Measurements from ENCODE around the gene NHLRC4. TPM values are rescaled to one million over a fixed set of nuclear protein-coding genes. Genes with fewer than 3 reads are reported as not detected.

The NHLRC4 gene
- total RNA-seq, 2 experiments from 2014 or later = 0.45 to 0.55 TPM

- ChIA-PET POLR2A (no interaction called here), CTCF (no interaction called here)
- H3K36me3 ChIP-seq (ENCODE audit: insufficient read depth, low read length) = peaks cover 19% of the 10 kb centered on the region
- H3K4me3 ChIP-seq (ENCODE audit: low read length) = no peak overlapping the region
- no peak for TF ChIP-seq CTCF (IDR thresholded peaks at IDR 0.05)
- Mint-ChIP-seq H3K4me1 (ENCODE audit: low read depth) (no peaks in the 10 kb centered on the region), H3K9me3 (no peaks in the 10 kb centered on the region), H3K27me3 (no peaks in the 10 kb centered on the region), H3K27ac (no peak overlapping the region), H3K36me3 (ENCODE audit: low read depth) (no peaks in the 10 kb centered on the region), H3K4me3 (no peak overlapping the region)
- intact Hi-C loops (cut with DNase I, micrococcal nuclease) = no loop called here
- peaks cover 17% of the 10 kb centered on the region for H3K4me1 ChIP-seq (ENCODE audit: insufficient read depth, low read length)
- peaks cover 0 to 6% of the 10 kb centered on the region in 2 experiments for H3K9me3 ChIP-seq (ENCODE audit: control insufficient read depth in 1 of 2, insufficient read depth in 1 of 2, low read length in 2 of 2)
- H3K27ac ChIP-seq (ENCODE audit: low read depth in 1 of 2, low read length in 2 of 2) = no peak overlapping the region
- no peaks in the 10 kb centered on the region for H3K27me3 ChIP-seq (ENCODE audit: control insufficient read depth in 1 of 2, insufficient read depth in 2 of 2, low read length in 2 of 2)
- DNase-seq (no peak), ATAC-seq (ENCODE audit: poor library complexity) (no peak)
Observed at GRCh38 chr16:548586-548985, 18.2 kb upstream of the NHLRC4 start.

- peaks cover 17% of the 10 kb centered on the region for H3K4me1 ChIP-seq (ENCODE audit: insufficient read depth, low read length)
- ChIA-PET CTCF (no interaction called here), POLR2A (no interaction called here)
- no peaks in the 10 kb centered on the region for H3K27me3 ChIP-seq (ENCODE audit: control insufficient read depth in 1 of 2, insufficient read depth in 2 of 2, low read length in 2 of 2)
- ATAC-seq (ENCODE audit: poor library complexity) = no peak
- H3K36me3 ChIP-seq (ENCODE audit: insufficient read depth, low read length) = peaks cover 20% of the 10 kb centered on the region
- intact Hi-C loops (cut with DNase I, micrococcal nuclease) = no loop called here
- H3K27me3 Mint-ChIP-seq = no peaks in the 10 kb centered on the region
- no peak overlapping the region for H3K4me3 Mint-ChIP-seq
- no peak for DNase-seq
- no peak overlapping the region for H3K4me3 ChIP-seq (ENCODE audit: low read length)
- no peak for TF ChIP-seq CTCF (IDR thresholded peaks at IDR 0.05)
- H3K36me3 Mint-ChIP-seq (ENCODE audit: low read depth) = no peaks in the 10 kb centered on the region
- no peak overlapping the region for H3K27ac Mint-ChIP-seq
- no peaks in the 10 kb centered on the region for H3K4me1 Mint-ChIP-seq (ENCODE audit: low read depth)
- H3K27ac ChIP-seq (ENCODE audit: low read depth in 1 of 2, low read length in 2 of 2) = no peak overlapping the region
- no peaks in the 10 kb centered on the region for H3K9me3 ChIP-seq (ENCODE audit: control insufficient read depth in 1 of 2, insufficient read depth in 1 of 2, low read length in 2 of 2)
- H3K9me3 Mint-ChIP-seq = no peaks in the 10 kb centered on the region
Observed at GRCh38 chr16:549544-550263, 17.1 kb upstream of the NHLRC4 start.

GRCh38 chr16:551210-551609, 15.6 kb upstream of the NHLRC4 start:
- no peaks in the 10 kb centered on the region for H3K36me3 Mint-ChIP-seq (ENCODE audit: low read depth)
- no peak overlapping the region for H3K27ac ChIP-seq (ENCODE audit: low read depth in 1 of 2, low read length in 2 of 2)
- H3K4me1 Mint-ChIP-seq (ENCODE audit: low read depth) = no peaks in the 10 kb centered on the region
- H3K4me3 Mint-ChIP-seq = no peak overlapping the region
- no peaks in the 10 kb centered on the region for H3K9me3 ChIP-seq (ENCODE audit: control insufficient read depth in 1 of 2, insufficient read depth in 1 of 2, low read length in 2 of 2)
- H3K4me3 ChIP-seq (ENCODE audit: low read length) = no peak overlapping the region
- H3K27me3 Mint-ChIP-seq = no peaks in the 10 kb centered on the region
- no peak for TF ChIP-seq CTCF (IDR thresholded peaks at IDR 0.05)
- no peak for ATAC-seq (ENCODE audit: poor library complexity)
- intact Hi-C loops (cut with DNase I, micrococcal nuclease) = no loop called here
- DNase-seq = no peak
- ChIA-PET CTCF (no interaction called here), POLR2A (no interaction called here)
- H3K27ac Mint-ChIP-seq = no peak overlapping the region
- H3K36me3 ChIP-seq (ENCODE audit: insufficient read depth, low read length) = peaks cover 20% of the 10 kb centered on the region
- H3K9me3 Mint-ChIP-seq = no peaks in the 10 kb centered on the region
- peaks cover 16% of the 10 kb centered on the region for H3K4me1 ChIP-seq (ENCODE audit: insufficient read depth, low read length)
- no peaks in the 10 kb centered on the region for H3K27me3 ChIP-seq (ENCODE audit: control insufficient read depth in 1 of 2, insufficient read depth in 2 of 2, low read length in 2 of 2)
